Measurements from ENCODE around the gene CIAO2B. TPM values are rescaled to one million over a fixed set of nuclear protein-coding genes. Genes with fewer than 3 reads are reported as not detected.
A peak's percentile ranks its signal among the peaks of the same experiment; 100 is the strongest.
"Not testable (repeated sequence)": the region's sequence is repeated elsewhere in the genome, so short reads cannot be mapped to it uniquely, and the experiment has no call there.

CIAO2B gene
- total and polyA plus RNA-seq, 3 donors from 2014 or later, result 113 to 179 (median 145) TPM

DNA sequence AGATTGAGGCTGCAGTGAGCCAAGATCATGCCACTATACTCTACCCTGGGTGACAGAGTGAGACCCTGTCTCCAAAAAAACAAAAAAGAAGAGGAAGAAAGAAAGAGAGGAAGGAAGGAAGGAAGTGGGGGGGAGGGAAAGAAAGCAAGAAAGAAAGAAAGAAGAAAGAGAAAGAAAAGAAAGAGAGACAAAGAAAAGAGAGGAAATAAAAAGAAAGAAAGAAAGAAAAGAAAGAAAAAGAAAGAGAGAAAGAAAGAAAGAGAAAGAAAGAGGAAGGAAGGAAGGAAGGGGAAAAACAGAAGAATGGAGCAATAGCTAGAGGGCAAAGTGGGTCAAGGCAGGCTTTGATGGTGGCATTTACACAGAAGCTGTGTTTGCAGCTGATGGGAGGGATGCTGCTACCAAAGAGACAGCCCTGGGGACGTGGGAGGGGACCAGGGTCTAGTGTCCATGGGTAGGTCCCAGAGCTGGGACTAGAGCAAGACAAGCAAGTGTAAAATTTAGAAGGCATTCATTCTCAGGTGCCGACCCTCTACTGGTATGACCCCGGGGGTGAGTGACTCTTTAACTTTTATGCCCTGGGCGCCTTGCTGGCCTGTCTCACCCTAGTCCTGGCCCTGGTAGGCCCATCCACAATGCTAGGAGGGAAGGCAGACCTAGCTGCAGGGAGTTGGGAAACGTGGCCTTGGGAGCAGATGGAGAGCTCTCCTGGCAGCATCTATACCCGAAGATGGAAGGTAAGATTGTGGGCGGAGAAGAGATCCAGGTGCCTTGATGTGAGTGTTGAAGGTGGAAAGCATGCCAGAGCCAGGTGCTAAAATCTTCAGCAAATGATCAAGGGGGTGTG lies 24.9 kb upstream of the CIAO2B start:
- no peak for DNase-seq
- intact Hi-C loops (cut with DNase I; ENCODE audit: low total_unique reads), result no loop called here
- peaks cover 7% of the 10 kb centered on the region for H3K4me1 ChIP-seq
- no peaks in the 10 kb centered on the region for H3K27me3 ChIP-seq
- 76 to 80% methylated on average over 7 of the region's 7 CpGs for WGBS, 2 donors
- TF ChIP-seq, protein P1, sequence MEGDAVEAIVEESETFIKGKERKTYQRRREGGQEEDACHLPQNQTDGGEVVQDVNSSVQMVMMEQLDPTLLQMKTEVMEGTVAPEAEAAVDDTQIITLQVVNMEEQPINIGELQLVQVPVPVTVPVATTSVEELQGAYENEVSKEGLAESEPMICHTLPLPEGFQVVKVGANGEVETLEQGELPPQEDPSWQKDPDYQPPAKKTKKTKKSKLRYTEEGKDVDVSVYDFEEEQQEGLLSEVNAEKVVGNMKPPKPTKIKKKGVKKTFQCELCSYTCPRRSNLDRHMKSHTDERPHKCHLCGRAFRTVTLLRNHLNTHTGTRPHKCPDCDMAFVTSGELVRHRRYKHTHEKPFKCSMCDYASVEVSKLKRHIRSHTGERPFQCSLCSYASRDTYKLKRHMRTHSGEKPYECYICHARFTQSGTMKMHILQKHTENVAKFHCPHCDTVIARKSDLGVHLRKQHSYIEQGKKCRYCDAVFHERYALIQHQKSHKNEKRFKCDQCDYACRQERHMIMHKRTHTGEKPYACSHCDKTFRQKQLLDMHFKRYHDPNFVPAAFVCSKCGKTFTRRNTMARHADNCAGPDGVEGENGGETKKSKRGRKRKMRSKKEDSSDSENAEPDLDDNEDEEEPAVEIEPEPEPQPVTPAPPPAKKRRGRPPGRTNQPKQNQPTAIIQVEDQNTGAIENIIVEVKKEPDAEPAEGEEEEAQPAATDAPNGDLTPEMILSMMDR (IDR thresholded peaks at IDR 0.05), result no peak
- H3K9me3 ChIP-seq, result no peaks in the 10 kb centered on the region
- no peak overlapping the region for H3K27ac ChIP-seq
- no peak overlapping the region for H3K4me3 ChIP-seq
- no peaks in the 10 kb centered on the region for H3K36me3 ChIP-seq (ENCODE audit: low read depth, missing control alignments)

DNA sequence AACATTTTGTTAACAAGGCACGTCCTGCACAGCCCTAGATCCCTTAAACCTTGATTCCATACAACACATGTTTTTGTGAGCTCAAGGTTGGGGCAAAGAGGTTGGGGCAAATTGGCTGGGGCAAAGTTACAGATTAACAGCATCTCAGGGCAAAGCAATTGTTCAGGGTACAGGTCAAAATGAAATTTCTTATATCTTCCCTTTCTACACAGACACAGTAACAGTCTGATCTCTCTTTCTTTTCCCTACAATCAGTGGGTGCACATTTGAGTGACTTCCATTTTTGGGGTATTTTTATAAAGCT lies 21.9 kb upstream of the CIAO2B start:
- H3K36me3 ChIP-seq (ENCODE audit: low read depth, missing control alignments); intact Hi-C loops (cut with DNase I; ENCODE audit: low total_unique reads); H3K4me1 ChIP-seq; H3K27me3 ChIP-seq; H3K9me3 ChIP-seq; DNase-seq; H3K27ac ChIP-seq; H3K4me3 ChIP-seq: not testable (repeated sequence)
- 57 to 60% methylated on average over 1 of the region's 1 CpG for WGBS, 2 donors

DNA sequence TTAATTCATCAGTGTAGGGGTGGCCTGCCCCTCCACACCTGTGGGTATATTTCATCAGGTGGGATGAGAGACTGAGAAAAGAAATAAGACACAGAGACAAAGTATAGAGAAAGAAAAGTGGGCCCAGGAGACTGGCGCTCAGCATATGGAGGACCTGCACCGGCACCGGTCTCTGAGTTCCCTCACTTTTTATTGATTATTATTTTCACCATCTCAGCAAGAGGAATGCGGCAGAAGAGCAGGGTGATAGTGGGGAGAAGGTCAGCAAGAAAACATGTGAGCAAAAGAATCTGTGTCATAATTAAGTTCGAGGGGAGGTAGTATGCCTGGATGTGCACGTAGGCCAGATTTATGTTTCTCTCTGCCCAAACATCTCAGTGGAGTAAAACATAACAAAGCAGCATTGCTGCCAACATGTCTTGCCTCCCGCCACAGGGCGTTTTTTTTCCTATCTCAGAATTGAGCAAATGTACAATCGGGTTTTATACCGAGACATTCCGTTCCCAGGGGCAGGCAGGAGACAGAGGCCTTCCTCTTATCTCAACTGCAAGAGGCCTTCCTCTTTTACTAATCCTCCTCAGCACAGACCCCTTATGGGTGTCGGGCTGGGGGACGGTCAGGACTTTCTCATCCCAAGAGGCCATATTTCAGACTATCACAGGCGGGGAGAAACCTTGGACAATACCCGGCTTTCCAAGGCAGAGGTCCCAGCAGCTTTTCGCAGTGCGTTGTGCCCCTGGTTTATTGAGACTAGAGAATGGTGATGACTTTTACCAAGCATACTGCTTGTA lies 21.4 kb upstream of the CIAO2B start:
- WGBS, 2 donors, result 54 to 74% methylated on average over 17 of the region's 17 CpGs
- intact Hi-C loops (cut with DNase I; ENCODE audit: low total_unique reads), result not testable (repeated sequence)

DNA sequence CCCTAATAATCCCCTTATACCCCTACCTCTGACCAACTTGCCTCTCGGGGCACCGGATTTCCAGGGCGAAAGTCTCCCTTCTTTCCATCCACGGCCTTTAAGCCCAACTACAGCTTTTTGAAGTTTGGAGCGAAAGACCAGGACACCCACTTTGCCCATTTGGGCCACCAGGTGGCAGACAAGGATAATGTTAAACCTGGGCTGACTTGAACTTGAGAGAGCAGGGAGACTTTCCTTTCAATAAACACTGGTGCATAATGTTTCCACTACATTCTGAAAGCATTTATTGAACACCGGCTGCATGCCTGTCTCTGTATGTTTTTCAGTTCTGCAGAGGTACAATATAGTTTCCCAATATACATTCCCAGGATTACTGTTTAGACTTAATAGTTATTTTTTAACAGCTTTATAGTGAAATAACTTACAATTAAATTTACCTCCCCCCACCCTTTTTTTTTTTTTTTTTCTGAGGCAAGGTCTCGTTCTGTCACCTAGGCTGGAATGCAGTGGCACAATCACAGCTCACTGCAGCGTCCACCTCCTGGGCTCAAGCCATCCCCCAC lies 20.0 kb upstream of the CIAO2B start:
- Histone ChIP-seq H3K9me3 (no peaks in the 10 kb centered on the region), H3K4me3 (no peak overlapping the region), H3K27me3 (no peaks in the 10 kb centered on the region), H3K27ac (no peak overlapping the region), H3K36me3 (ENCODE audit: low read depth, missing control alignments) (no peaks in the 10 kb centered on the region), H3K4me1 (peaks cover 8% of the 10 kb centered on the region)
- 30 to 56% methylated on average over 8 of the region's 8 CpGs for WGBS, 2 donors
- TF ChIP-seq POLR2A (IDR thresholded peaks at IDR 0.05), result no peak
- TF ChIP-seq, protein P1 (IDR thresholded peaks at IDR 0.05), result peak; percentile 75 to 85 (median 83)
- intact Hi-C loops (cut with DNase I; ENCODE audit: low total_unique reads), result no loop called here
- DNase-seq, result peak; percentile 88

More for the DNA sequence above, 21.4 kb upstream of the CIAO2B start:
- H3K27ac ChIP-seq, result peak overlapping the region in 1 of 2 donors; percentile 44
- H3K4me1 ChIP-seq; H3K9me3 ChIP-seq; H3K4me3 ChIP-seq; H3K36me3 ChIP-seq (ENCODE audit: low read depth, missing control alignments); H3K27me3 ChIP-seq; DNase-seq: not testable (repeated sequence)

DNA sequence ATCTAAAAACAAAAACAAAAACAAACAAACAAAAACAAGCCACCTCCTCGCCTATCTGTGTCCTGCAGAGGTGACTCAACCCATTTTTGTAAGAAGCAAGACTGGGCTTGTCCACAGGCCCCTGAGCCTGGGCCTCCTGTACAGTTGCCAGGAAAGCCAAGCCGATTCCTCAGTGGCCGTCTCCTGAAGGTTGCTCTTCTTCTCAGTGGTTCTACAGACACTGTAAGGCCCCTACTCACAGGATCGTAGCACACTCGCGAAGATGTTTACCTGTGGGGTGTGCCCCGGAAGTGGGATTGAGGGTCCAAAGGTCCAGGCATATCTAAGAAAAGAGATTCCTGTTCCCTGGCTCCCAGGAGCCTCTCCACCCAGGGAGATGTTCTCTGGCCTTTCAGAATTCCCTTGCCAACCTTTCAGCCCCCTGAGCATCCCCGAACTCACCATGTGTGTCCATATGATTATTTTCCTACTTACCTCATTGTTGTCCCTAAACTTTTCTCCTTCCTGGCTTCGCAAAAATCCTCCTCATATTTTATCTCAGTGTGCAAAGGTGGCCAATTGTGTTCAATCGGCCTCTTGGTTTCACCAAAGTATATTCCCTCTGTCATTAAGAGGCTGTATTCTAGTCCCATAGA lies 19.4 kb upstream of the CIAO2B start:
- no peaks in the 10 kb centered on the region for H3K36me3 ChIP-seq (ENCODE audit: low read depth, missing control alignments)
- intact Hi-C loops (cut with DNase I; ENCODE audit: low total_unique reads), result no loop called here
- H3K4me3 ChIP-seq, result no peak overlapping the region
- no peak for TF ChIP-seq POLR2A (IDR thresholded peaks at IDR 0.05)
- TF ChIP-seq, protein P1 (IDR thresholded peaks at IDR 0.05), result no peak
- DNase-seq, result no peak
- H3K27me3 ChIP-seq, result no peaks in the 10 kb centered on the region
- peaks cover 14% of the 10 kb centered on the region for H3K4me1 ChIP-seq
- WGBS, 2 donors, result 75 to 88% methylated on average over 10 of the region's 10 CpGs
- H3K9me3 ChIP-seq, result no peaks in the 10 kb centered on the region
- H3K27ac ChIP-seq, result no peak overlapping the region

Measured in testis (tissue), 3 donors.